ENCODE results near the gene GATA2. TPM values are rescaled to one million over a fixed set of nuclear protein-coding genes. Genes with fewer than 3 reads are reported as not detected.

Gene GATA2
- total RNA-seq, 1 donor from 2014 or later, result 6.7 TPM

DNA sequence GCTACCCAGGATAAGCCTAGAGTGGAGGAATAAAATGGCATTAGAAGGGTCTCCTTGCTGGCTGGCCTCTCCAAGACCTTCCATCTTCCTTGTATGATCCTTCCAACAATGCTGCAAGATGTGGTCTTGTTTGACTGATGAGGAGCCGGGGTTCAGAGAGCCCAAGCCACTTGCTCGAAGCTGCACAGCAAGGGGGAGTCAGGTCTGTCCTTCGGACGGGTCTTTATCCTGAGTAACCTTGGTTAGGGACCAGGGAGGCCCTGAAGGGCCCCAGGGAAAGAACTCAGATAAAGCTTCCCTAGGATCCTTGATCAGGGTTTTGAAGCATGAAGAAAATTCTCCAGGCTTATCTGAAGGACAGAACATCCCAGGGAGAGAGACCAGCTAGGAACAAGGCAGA lies 19.3 kb downstream of the GATA2 start:
- DNase-seq (ENCODE audit: low read depth in 2 of 2), result no peak

DNA sequence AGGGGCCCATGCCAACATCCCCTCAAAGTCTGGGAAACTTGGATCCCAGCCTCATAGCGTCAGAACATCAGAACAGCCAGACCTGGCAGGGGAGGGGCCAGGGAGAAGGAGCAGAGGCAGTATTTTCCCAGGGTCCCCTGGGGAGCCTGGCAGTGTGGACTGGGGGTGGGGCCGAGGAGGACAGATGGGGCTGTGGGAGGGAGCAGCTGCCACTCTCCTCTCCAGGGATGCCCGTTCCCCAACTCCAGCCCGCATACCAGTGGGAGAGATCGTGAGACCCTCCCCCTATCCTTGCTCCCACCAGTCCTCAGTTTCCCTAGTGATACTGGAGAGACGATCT lies 19.9 kb downstream of the GATA2 start:
- no peak for DNase-seq (ENCODE audit: low read depth in 2 of 2)

DNA sequence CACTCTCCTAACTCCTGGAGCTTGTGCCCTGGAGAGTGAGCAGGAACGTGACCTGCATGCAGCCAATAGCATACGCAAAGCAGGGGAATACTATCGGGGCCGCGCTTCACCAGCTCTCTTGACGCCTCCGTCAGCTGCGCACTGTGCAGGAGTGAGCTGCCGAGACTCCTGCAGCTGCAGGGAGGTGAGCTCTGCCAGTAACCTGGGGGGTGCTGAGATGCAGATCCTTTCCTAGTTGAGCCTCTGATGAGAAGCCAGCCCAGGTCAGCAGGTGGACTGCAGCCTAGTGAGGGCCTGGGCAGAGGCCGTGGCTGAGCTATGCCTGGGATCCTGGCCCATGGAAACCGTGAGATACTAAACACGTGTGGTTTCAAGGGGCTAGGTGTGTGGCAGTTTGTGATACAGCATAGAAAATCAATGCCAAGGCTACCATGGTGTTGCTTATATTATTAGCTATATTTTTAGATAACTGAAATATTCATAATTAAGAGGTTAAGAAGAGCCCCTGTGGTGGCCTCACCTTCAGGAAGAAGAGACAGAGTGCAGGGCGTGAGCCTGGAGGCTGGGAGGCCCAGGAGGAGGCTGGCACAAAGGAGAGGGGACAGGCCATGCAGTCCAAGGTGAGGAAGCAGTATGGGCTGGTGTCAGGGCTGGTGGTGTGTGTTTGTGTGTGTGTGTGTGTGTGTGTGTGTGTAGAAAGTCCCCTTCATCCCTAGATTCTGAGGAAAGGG lies 20.4 kb downstream of the GATA2 start:
- DNase-seq (ENCODE audit: low read depth in 2 of 2), result no peak

DNA sequence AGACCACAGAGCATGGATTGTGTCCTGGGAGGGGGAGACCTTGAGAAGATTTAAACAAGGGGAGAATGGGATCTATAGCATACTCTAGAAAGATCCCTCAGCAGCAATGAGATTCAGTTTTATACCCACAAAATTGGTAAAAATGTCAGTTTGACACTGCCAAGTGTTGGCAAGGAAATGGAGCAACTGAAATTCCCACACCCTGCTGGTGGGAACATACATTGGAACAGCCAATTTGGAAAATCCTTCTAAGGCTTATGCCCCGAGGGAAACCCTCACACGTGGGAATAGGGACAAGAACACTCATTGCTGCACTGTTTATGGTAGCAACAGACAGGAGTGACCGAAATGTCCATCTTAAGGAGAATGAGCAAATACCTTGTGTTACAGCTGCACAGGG lies 21.3 kb downstream of the GATA2 start:
- DNase-seq (ENCODE audit: low read depth in 2 of 2), result no peak

DNA sequence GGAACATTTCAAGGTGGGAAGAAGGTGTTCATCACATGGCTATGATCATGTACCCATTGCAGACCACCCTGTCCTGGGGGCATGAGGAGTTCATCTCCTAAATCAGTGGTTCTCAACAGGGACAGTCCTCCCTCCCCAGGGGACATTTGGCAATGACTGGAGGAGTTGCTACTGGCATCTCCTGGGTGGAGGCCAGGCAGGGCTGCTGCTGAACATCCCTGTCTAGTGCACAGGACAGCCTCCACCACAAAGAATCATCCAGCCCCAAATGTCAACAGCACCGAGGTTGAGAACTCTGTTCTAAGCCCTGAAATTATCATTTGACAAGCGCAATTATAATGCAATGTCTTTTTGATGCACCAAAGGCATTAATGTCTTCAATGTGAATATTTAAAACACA lies 21.9 kb downstream of the GATA2 start:
- no peak for DNase-seq (ENCODE audit: low read depth in 2 of 2)

DNA sequence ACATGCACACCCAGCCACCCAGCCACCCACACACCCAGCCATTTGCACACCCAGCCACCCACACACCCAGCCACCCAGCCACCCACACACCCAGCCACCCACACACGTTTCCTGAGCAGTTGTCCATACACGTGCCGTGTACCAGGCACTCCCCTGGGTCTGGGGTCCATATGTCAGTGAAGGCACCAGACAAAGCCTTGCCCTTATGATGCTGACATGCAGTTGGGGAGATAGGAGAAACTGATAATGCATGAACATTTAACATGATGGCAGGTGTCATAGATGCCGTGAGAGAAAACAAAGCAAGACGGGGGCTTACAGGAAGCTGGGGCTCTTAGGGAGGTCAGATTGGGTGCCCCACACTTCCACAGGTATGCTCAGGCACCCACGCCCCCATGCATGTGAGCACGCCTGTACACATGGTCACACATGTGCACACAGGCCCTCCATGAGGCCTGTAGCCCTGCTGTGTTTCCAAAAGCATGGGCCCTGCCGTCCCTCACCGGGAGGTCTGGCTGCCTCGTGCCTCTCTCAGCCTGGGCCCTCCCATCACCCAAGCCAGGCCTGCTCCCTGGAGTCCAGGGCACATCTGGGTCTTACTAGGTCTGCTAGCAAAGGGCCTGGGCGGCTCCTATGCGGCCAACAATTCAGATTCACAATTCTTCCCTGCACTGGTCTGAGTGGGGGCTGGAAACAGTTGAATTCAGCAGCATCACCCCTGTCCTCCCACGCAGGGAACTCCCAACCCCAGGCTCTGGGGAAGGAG lies 22.7 kb downstream of the GATA2 start:
- DNase-seq (ENCODE audit: low read depth in 2 of 2), result no peak

DNA sequence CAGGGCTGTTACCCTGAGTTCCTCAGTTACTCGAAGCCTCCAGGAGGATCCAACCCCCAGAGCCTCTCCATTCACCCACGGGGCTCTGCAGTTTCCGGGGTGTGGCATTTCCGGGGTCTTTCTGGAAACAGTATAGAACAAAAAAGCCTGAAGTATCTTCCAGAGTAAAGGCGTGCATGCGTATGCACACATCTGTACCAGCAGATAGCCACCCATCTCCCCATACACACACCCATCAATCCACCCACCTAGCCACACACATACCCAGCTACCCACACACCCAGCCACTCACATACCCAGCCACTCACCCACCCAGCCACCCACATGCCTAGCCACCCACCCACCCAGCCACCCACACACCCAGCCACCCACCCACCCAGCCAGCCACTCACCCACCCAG lies 23.4 kb downstream of the GATA2 start:
- no peak for DNase-seq (ENCODE audit: low read depth in 2 of 2)

DNA sequence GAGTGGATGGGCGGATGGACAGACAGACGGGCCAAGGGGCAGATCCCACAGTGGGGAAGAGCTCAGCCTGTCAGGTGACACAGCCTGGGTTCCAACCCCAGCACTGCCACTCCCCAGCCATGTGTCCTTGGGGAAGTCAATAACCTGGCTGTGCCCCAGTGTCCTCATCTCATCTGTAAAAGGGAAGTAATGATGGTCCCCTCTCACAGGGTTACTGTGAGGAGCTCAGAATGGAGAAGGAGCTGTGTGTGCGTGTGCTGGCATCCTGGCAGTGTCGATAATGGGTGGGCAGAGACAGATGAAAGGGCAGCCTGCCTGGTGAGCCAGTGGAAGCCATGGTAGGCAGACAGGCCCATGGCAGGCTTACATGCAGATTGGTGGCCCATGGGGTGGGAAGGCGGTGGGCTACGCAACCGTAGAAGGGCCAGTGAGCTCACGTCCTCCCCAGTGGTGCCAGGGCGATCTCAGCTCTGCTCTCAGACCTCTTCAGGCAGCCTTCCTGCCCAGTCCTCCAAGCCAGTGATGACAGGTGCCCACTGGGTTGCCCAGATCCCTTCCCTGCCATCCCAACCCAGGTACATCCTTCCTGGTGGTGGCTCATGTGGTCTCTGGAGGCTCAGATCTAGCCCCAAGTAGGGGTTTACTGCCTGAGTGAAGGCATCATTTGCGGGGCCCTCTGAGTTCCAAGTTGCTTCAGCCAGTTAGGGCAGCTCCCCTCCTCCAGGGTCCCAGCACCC lies 24.0 kb downstream of the GATA2 start:
- DNase-seq (ENCODE audit: low read depth in 2 of 2), result no peak

DNA sequence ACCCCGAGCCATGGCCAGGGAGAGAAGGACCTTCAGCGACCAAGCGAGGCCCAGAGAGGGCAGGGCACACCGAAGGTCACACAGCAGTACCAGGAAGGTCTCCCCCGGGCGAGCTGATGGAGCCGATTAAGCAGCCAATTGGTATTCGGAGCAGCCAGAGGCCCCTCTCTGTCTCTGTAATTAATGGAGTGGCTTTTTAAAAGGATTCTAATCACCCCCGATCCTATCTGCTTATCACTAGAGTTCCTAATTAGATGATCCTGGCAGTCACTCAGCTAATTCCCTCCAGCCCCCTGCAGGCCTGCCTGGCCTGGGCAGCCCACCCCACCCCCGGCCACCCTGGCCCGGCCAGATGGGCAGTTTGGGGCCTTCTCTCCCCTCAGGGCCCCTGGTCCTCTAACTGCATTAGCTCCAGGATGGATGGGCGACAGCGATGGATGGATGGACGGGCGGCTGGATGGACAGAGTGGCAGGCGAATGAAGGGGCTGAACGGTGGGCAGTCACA lies 24.7 kb downstream of the GATA2 start:
- no peak for DNase-seq (ENCODE audit: low read depth in 2 of 2)

DNA sequence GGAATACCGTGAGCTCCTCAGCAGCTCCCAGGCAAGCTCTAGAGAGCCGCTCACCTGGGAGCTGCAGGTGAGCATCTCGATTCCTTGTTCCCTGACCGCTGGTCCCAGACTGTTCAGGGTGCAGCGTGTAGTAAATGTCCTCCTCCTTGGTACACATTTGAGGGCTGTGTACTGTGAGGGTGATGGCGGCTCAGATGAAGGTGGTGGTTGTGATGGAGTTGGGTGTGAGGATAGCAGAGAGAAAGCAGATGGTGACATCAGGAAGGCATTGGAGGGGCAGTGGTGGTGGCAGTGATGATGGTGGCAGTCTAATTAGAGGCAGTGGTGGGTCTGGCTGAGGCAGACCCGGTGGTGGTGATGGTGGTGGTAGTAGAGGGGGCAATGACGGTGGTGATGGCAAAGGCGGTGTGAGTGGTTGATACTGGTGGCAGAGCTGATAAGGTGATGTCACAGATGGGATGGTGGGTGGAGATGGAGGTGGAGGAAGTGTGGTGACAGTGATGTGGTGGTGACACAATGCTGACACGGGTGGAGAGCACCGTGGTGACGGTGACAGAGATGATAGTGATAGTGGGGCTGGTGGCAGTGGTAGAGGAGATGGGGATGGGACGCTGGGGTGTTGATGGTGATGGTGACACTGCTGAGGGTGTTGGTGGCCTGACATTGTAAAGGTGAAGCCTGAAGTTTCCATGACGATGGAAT lies 26.0 kb downstream of the GATA2 start, which contains the start of gene DNAJB8:
TSS of gene DNAJB8 (minus strand) at position 51 of the 702 bp plus-strand sequence. CDS start 3,645 bp downstream, outside the sequence.
- DNase-seq (ENCODE audit: low read depth in 2 of 2), result no peak

DNA sequence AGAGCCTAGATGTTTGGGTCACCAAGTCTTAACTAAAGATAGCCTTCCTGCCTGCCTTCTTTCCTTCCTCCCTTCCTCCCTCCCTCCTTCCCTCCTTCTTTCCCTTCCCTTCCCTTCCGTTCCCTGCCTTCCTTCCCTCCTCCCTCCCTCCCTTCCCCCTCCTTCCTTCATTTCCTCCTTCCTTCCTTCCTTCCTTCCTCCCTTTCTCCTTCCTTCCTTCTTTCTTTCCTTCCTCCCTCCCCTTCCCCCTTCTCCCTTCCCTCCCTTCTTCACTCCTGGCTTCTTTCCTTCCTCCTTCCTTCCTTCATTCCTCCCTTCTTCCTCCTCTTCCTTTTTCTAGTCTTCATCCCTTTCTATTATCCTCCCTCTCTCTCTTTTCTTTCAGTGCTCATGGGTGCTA lies 28.3 kb downstream of the GATA2 start:
- no peak for DNase-seq (ENCODE audit: low read depth in 2 of 2)

DNA sequence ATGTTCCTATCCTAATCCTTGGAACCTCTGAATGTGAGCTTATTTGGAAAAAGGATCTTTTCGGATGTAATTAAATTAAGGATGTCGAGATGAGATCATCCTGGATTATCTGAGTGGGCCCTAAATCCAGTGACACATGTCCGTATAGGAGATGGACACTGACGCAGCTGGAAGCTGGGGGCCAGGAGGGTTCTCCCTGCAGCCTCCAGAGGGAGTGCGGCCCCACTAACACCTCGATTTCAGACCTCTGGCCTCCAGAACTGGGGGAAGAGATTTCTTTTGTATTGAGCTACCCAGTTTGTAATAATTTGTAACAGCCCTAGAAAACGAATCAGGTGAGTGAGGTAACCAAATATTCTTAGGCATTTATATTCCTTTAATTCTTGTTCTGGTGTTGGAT lies 28.8 kb downstream of the GATA2 start:
- peak in 1 of 2 donors; percentile 29 for DNase-seq (ENCODE audit: low read depth in 2 of 2)

DNA sequence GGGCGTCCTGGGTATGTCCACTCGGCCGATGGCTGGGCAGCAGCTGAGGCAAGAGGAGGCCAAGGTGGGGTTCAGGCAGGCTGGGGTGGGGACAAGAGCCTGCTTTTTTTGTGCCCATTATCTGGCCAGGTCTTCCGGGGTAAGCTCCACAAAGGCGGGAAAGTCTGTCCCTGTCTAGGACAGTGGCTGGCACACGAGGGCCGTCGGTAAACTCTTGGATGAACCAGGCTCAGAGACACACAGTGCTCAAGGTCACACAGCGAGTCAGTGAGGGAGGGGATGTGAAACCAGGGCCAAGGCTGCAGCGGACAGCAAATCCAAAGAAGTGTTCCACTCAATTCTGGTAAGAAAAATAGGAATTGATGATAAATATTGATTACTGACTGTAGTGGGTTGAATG lies 29.2 kb downstream of the GATA2 start:
- DNase-seq (ENCODE audit: low read depth in 2 of 2), result no peak

DNA sequence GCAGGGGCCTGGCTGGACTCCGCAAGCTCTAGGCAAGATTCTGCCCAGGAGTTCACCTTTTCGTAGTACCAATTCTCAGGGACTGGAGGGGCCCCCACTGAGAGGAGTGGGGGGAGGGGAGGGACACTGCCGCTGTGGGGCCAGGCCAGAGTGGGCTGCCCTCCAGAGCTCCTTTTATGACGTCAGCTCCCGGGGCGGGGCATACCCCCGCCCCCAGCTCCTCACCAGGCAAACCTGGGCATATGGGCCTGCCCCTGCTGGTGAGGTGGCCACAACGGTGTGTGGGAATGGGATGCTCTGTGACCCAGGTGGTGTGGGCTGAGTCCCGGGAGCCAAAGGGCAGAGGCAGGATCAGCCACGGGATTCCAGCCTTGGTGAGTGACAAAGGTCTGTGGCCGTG lies 29.6 kb downstream of the GATA2 start:
- DNase-seq (ENCODE audit: low read depth in 2 of 2), result no peak

DNA sequence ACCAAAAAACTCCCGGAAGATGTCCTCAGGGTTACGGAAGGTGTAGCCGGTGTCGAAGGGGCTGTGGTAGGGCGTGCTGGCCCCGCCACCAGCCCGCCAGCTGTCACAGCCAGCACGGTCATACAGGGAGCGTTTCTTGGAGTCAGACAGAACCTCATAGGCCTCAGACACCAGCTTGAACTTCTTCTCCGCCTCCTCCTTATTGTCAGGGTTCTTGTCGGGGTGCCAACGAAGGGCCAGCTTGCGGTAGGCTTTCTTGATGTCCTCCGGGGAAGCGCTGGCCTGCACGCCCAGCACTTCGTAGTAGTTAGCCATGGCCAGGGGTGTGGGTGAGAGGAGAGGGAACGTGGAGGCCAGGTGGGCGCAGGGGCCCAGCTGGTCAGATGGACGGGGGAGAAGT lies 30.1 kb downstream of the GATA2 start:
- no peak for DNase-seq (ENCODE audit: low read depth in 2 of 2)

DNA sequence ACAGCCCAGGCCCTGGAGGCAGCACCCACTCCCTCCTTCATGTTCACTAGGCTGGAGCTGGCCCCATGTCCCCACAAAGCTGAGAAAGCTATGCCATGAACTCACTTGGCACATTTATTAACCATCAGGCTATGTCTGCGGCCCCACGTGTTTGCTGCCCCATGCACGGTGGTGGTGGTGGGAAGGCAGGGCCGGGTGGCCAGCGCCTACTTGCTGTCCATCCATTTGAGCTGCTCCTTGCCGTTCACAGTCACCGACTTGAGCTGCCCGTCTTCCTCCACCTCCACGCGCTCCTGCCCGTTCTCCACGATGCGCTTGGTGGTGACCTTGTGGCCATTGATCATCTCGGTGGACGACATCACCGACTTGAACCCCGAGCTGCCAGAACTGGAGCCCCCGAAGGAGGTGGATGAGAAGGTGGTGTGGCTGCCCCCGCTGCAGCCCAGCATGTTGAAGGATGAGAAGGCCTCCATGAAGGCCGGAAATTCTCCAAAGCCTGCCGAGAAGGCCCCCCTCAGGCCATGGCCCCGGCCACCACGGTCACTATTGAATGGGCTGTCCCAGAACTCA lies 30.6 kb downstream of the GATA2 start:
- DNase-seq (ENCODE audit: low read depth in 2 of 2), result no peak

DNA sequence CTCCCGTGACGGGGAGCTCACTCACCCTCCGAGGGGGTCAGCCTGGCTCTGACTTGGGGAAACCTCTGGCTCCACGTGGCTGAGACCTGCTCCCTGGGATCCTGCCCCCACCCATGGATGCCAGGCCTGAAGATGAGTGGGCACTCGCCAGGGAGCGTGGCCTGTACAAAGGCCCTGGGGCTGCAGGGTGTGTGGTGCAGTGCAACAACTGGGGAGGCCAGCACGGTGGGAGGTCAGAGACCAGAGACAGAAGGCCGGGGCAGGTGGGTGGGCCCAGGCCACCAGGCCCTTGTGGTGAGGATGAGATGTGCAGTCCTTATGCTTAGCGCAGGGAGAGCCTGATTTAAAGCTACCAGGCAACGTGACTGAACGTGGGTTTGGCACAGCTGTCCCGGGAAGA lies 31.3 kb downstream of the GATA2 start:
- DNase-seq (ENCODE audit: low read depth in 2 of 2), result no peak

DNA sequence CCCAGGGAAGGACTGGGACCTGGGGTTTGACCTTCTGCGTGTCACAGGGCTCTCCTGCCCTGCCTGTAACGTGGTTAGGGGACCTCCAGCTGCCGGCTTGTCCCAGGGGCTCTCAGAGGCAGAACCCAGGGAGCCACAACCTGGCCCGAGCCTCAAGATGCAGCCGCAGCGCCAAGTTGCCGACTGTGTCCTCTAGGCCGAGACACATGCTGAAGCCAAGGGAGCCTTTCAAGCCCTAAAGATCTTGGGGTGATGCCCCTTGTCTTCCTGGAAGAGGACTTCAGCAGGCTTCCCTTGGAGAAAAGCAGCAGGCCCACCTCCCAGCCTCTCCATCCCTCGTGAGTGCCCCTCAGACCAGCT lies 33.6 kb downstream of the GATA2 start:
- no peak for DNase-seq (ENCODE audit: low read depth in 2 of 2)

DNA sequence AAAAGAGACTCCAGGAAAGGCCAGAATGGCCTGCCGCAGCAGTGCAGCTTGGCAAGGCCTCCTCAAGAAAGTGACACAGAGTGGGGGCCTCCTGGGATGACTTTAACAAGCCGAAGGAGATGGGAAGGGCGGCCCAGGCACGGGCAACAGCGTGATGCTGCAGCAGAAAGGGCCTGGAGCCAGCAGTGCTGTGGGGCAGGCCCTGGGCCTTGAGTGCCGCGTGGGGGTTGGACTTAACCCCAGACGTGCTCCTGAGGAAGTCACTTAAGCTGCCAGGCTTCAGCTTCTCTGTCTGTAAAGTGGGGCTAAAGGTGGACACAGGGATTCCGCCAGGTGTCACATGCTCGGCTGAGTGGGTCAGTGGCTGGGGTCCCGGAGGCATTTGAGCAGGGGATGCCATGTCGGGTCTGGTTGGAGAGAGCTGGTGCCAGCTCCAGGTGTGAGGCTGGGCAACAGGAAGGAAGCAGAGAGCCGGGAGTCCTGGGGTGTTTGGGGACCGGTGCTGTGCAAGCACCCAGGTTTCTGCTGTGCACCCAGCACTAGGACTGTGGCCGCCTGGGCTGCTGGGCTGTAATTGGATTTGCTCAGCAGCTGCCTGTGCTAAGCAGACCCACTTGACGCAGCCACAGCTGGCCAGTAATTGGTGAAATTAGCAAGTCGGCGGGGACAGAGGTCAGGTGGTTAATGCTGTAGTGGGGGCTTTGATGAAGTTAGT lies 34.1 kb downstream of the GATA2 start:
- DNase-seq (ENCODE audit: low read depth in 2 of 2), result no peak

DNA sequence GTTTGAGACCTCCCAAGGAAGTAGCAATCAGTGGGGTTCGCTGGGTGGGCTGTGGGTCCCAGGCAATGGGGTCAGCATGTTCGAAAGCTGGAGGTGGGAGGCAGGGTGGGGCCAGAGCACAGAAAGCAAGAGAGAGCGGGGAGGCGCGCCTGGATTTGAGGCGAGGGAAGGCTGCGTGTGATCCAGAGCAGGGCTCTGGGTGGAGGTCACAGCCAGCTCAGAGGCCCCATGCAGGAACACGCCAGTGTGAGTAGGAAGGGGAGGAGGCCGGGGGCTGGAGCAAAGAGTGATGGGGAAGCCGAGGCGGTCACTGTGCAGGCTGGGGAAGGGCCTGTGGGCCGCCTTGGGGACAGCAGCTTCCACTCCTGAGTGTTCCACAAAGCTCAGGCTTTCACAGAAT lies 35.1 kb downstream of the GATA2 start:
- DNase-seq (ENCODE audit: low read depth in 2 of 2), result no peak

Measured in dermis microvascular lymphatic vessel endothelial cell (primary cell).